Heart right ventricle (tissue), 16 donors: ENCODE results near the gene POLE. TPM values are rescaled to one million over a fixed set of nuclear protein-coding genes. Genes with fewer than 3 reads are reported as not detected.

Experiments used
- ATAC-seq, 8 donors: fragments of 200-7000 bp; cut with Tn5 transposase; one replicate each; pipeline ENCODE4 v1.9.1; 2020; ENCODE audit warnings: mild to moderate bottlenecking in 8 of 8, moderate library complexity in 8 of 8, moderate number of reproducible peaks in 1 of 8
- DNase-seq, 2 donors: peaks; one replicate each; pipeline ENCODE4 v3.0.0-alpha.2; 2020
- H3K27ac ChIP-seq, 10 donors: fragments of 200-600 bp; sonication (generic) in 2 of 10; one replicate each; pipeline versions ENCODE4 v1.5.0 to v1.8.0; 2020 to 2022; ENCODE audit warnings: mild to moderate bottlenecking in 3 of 10
- H3K27me3 ChIP-seq, 7 donors: fragments of 200-600 bp; one replicate each; pipeline ENCODE4 v1.8.0; 2021 to 2022; ENCODE audit warnings: mild to moderate bottlenecking in 2 of 7
- H3K36me3 ChIP-seq, 9 donors: fragments of 200-600 bp; sonication (generic) in 1 of 9; one replicate each; pipeline versions ENCODE4 v1.5.0 to v1.8.0; 2020 to 2022; ENCODE audit warnings: mild to moderate bottlenecking in 2 of 9
- H3K4me1 ChIP-seq, 9 donors: fragments of 200-600 bp; sonication (generic) in 1 of 9; one replicate each; pipeline versions ENCODE4 v1.5.0 to v1.8.0; 2020 to 2022; ENCODE audit warnings: mild to moderate bottlenecking in 4 of 9
- H3K4me3 ChIP-seq, 10 donors: fragments of 200-600 bp; sonication (generic) in 2 of 10; one replicate each; pipeline versions ENCODE4 v1.5.0 to v1.8.0; 2020 to 2022; ENCODE audit warnings: mild to moderate bottlenecking in 7 of 10, moderate library complexity in 2 of 10
- H3K9me3 ChIP-seq, 11 donors: fragments of 200-600 bp in 10 of 11; sonication (generic) in 2 of 11; one replicate each; pipeline versions ENCODE4 v1.5.0 to v1.8.0; 2013 to 2022; ENCODE audit warnings: mild to moderate bottlenecking in 2 of 11, control low read depth in 1 of 11, moderate library complexity in 1 of 11
- CTCF ChIP-seq, 9 donors: fragments of 200-600 bp; sonication (generic) in 2 of 9; IDR thresholded peaks; one replicate each; pipeline versions ENCODE4 v1.5.0 to v1.8.0; 2021 to 2022; ENCODE audit warnings: antibody characterized with exemption in 9 of 9, mild to moderate bottlenecking in 5 of 9, moderate library complexity in 1 of 9
- WGBS, 2 donors: extraction: QIAGEN DNeasy Blood & Tissue Kit; methylation state at CpG; one replicate each; pipeline ENCODE4 v1.1.7; 2013; ENCODE audit warnings: inconsistent platforms in 1 of 2; 5-methylcytosine and 5-hydroxymethylcytosine counted together
- intact Hi-C, 10 donors: fragments of 100-400 bp; cut with DNase I; formaldehyde crosslinking; loops; one replicate each; pipeline versions ENCODE4 v1.11.1 to v1.14.2; 2022
- polyA plus RNA-seq, 2 donors: library from polyadenylated mRNA; stranded (reverse); fragments of 200-250 nt; gene quantifications; one replicate each; pipeline ENCODE4 v1.2.3, GENCODE V29; 2013
- total RNA-seq, 10 donors: library from RNA; stranded (reverse); fragmentation: NEBNext Ultra II Directional in 3 of 10; extraction: Animal tissue kit (Norgen Biotek cat#: 25700) in 3 of 10; gene quantifications; one replicate each; pipeline versions ENCODE4 v1.2.1 to v1.2.4, GENCODE V29; 2021 to 2023
- donor health status: Arrhythmogenic right ventricular cardiomyopathy.
- donor health status: ischemic (EF 13 %, LVEDD 7.1; RV severe dilation, severe dysfunction).
- donor health status: healthy with polysubstance abuse.
- donor health status: DM: no; HTN: yes; CAD: no.
- donor health status: DM: no; HTN: no; CAD: no.
- donor health status: ischemic (EF 25% LVEDD 6.9; RV normal size, moderate dysfunction).
- donor health status: ischemic (EF 25% LVEDD 5.7; RV mildly dilated, moderate dysfunction).
- donor health status: healthy.
- donor health status: DM: yes; HTN: yes; CAD: no.
- donor health status: Ischemic cardiomyopathy.
- donor health status: ischemic (EF 35%, LVEDD 5.7; RV mildly dilated, moderate dysfunction).
- donor health status: nonischemic (EF 11% LVEDD 7.7; RV severe dilation, severe dysfunction).
- donor health status: DM: yes; HTN: yes; CAD: no.
- donor health status: PGD.
- donor health status: ischemic (EF 29% LVEDD 5.4; RV normal size, mild dysfunction).
- donor health status: nonischemic (EF 23%, LVEDD 6.1; RV moderate dilation, normal function).

Gene POLE
- total and polyA plus RNA-seq, 12 donors: 6.8 to 25.8 (median 9.9) TPM

DNA sequence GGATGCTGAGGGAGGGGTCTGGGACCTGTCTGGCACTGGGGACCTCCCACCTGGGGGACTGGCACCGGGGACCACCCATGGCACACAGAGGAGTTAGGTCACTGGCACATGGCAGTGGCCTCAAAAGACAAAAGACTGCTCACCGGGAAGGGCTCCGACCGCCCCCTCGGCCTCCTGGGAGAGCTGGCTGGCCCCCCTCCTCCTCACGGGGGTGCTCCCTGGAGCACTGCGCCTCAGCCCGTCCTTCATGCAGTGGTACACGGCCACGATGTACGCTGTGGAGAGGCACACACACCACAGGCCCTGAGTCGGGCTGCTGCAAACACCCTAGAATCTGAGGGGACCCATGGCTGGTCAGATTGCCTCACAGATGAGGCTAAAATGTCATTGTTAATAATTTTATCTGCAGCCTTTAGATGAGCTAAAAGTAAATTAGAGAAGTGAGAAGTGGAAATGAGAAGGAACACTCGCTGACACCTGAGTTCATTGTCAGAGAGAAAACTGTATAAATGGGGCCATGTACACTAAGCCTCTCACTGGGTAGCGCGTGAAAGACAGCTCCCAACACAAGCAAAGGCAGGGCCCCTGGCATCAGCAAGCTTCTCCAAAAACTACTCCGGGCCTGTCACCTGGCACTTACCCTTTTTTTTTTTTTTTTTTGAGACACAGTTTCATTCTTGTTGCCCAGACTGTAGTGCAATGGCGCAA lies 54.5 kb downstream of the POLE start:
- no peak overlapping the region for H3K27ac ChIP-seq
- peaks cover 0 to 89% (median 49%) of the 10 kb centered on the region in 9 donors for H3K36me3 ChIP-seq
- no peak overlapping the region for H3K4me3 ChIP-seq
- no peaks in the 10 kb centered on the region for H3K27me3 ChIP-seq
- whole genome bisulfite sequencing, 2 donors: 88 to 93% methylated on average over 17 of the region's 17 CpGs
- ATAC-seq (no peak), DNase-seq (no peak)
- intact Hi-C loops: no loop called here
- TF ChIP-seq CTCF (IDR thresholded peaks at IDR 0.05): no peak
- no peaks in the 10 kb centered on the region for H3K9me3 ChIP-seq
- no peaks in the 10 kb centered on the region for H3K4me1 ChIP-seq

- ATAC-seq: no peak
- 94 to 96% methylated on average over 11 of the region's 11 CpGs for WGBS, 2 donors
- Histone ChIP-seq H3K4me3 (no peak overlapping the region), H3K36me3 (peaks cover 0 to 79% (median 41%) of the 10 kb centered on the region in 9 donors), H3K9me3 (no peaks in the 10 kb centered on the region), H3K27me3 (no peaks in the 10 kb centered on the region), H3K4me1 (no peaks in the 10 kb centered on the region), H3K27ac (no peak overlapping the region)
- intact Hi-C loops: no loop called here
- TF ChIP-seq CTCF (IDR thresholded peaks at IDR 0.05): no peak
- no peak for DNase-seq
These were observed 55.5 kb downstream of the POLE start for GRCh38 chr12:132631666-132632065.

GRCh38 chr12:132630672-132631071 lies 56.5 kb downstream of the POLE start:
- intact Hi-C loops: no loop called here
- H3K9me3 ChIP-seq: no peaks in the 10 kb centered on the region
- peaks cover 0 to 77% (median 37%) of the 10 kb centered on the region in 9 donors for H3K36me3 ChIP-seq
- 93 to 94% methylated on average over 6 of the region's 6 CpGs for WGBS, 2 donors
- no peak overlapping the region for H3K27ac ChIP-seq
- no peaks in the 10 kb centered on the region for H3K27me3 ChIP-seq
- H3K4me1 ChIP-seq: no peaks in the 10 kb centered on the region
- H3K4me3 ChIP-seq: no peak overlapping the region
- no peak for TF ChIP-seq CTCF (IDR thresholded peaks at IDR 0.05)
- DNase-seq (no peak), ATAC-seq (no peak)

DNA sequence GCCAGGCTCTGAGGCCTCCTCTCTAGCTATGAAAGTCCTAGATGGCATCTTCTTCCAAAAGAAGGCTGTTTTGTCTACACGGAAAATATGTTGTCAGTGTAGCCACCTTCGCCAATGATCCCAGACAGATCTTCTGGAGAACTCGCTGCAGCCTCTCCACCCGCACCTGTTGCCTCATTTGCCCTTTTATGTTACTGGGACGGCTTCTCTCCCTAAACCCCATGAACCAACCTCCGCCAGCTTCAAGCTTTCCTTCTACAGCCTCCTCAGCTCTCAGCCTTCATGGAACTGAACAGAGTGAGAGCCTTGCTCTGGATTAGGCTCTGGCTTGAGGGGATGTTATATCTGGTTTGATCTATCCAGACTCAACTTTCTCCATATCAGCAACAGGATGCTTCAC lies 57.8 kb downstream of the POLE start:
- Histone ChIP-seq H3K27ac (no peak overlapping the region), H3K4me1 (no peaks in the 10 kb centered on the region), H3K4me3 (no peak overlapping the region), H3K9me3 (no peaks in the 10 kb centered on the region), H3K36me3 (peaks cover 0 to 77% (median 31%) of the 10 kb centered on the region in 9 donors), H3K27me3 (no peaks in the 10 kb centered on the region)
- WGBS, 2 donors: 97 to 100% methylated on average over 6 of the region's 6 CpGs
- intact Hi-C loops: no loop called here
- ATAC-seq (no peak), DNase-seq (no peak)
- TF ChIP-seq CTCF (IDR thresholded peaks at IDR 0.05): no peak
